ENCODE results near the gene BOLL. TPM values are rescaled to one million over a fixed set of nuclear protein-coding genes. Genes with fewer than 3 reads are reported as not detected.
"Not testable (repeated sequence)": the region's sequence is repeated elsewhere in the genome, so short reads cannot be mapped to it uniquely, and the experiment has no call there.

BOLL gene
- total and polyA plus RNA-seq, 3 experiments from 2014 or later, result not detected

DNA sequence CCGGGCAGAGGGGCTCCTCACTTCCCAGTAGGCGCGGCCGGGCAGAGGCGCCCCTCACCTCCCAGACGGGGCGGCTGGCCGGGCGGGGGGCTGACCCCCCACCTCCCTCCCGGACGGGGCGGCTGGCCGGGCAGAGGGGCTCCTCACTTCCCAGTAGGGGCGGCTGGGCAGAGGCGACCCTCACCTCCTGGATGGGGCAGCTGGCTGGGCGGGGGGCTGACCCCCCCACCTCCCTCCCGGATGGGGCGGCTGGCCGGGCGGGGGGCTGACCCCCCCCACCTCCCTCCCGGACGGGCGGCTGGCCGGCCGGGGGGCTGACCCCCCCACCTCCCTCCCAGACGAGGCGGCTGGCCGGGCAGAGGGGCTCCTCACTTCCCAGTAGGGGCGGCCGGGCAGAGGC is 89.1 kb downstream of the BOLL start:
- H3K27me3 ChIP-seq (ENCODE audit: insufficient read depth, low read length, poor library complexity, severe bottlenecking); H3K36me3 Mint-ChIP-seq; POLR2A ChIA-PET; H3K4me1 ChIP-seq (ENCODE audit: insufficient read depth, low read length); DNase-seq; H3K27ac ChIP-seq (ENCODE audit: low read depth, low read length); CTCF ChIA-PET; H3K9me3 Mint-ChIP-seq; H3K9me3 ChIP-seq (ENCODE audit: low read length); H3K27ac Mint-ChIP-seq; H3K27me3 Mint-ChIP-seq; H3K4me3 ChIP-seq (ENCODE audit: low read length); H3K36me3 ChIP-seq (ENCODE audit: insufficient read depth, low read length); H3K4me3 Mint-ChIP-seq: not testable (repeated sequence)
- peaks cover 15 to 38% (median 37%) of the 10 kb centered on the region in 3 donors for H3K4me1 Mint-ChIP-seq

DNA sequence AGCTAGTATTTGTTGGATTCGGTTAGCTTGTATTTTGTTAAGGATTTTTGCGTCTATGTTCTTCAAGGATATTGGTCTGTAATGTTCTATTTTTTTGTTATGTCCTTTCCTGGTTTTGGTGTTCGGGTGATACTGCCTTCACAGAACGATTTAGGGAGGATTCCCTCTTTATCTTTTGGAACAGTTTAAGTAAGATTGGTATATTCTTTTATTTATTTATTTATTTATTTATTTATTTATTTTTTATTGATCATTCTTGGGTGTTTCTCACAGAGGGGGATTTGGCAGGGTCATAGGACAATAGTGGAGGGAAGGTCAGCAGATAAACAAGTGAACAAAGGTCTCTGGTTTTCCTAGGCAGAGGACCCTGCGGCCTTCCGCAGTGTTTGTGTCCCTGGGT is 89.9 kb downstream of the BOLL start:
- POLR2A ChIA-PET, result interaction anchor here (1.2 kb wide), 1 partner anchor 10 kb away, joined by 4 read pairs; the partner anchor contains the start of gene MARS2
- H3K4me1 Mint-ChIP-seq, result peaks cover 15 to 35% (median 32%) of the 10 kb centered on the region in 3 donors

DNA sequence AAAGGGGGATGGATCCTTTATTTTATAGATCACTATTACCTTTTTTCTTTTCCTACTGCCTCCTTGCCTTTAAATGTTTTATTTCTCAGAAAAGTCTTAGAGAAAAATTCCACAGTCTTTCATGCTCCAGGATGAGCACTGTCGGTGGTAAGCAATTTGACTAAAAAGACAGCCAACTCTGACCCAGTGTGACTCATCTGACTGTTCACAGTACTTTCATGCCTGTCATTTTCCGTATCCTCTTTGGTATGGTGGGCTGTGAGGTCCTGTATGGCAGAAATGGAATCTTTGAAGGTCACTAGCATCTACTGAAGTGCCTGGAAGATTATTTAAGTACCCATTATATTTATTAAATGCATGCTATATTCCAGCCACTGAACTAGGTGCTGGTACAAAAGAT is 107.6 kb downstream of the BOLL start:
- Mint-ChIP-seq H3K27me3 (peaks cover 6 to 27% of the 10 kb centered on the region in 2 donors), H3K9me3 (peaks cover 0 to under 1% (median 0%) of the 10 kb centered on the region in 5 donors), H3K36me3 (no peaks in the 10 kb centered on the region), H3K27ac (no peak overlapping the region), H3K4me1 (no peaks in the 10 kb centered on the region), H3K4me3 (no peak overlapping the region)
- no peaks in the 10 kb centered on the region for H3K9me3 ChIP-seq (ENCODE audit: low read length)
- no peaks in the 10 kb centered on the region for H3K4me1 ChIP-seq (ENCODE audit: insufficient read depth, low read length)
- DNase-seq, result no peak
- no peak overlapping the region for H3K4me3 ChIP-seq (ENCODE audit: low read length)
- CTCF ChIA-PET, result no interaction called here
- H3K36me3 ChIP-seq (ENCODE audit: insufficient read depth, low read length), result no peaks in the 10 kb centered on the region
- H3K27ac ChIP-seq (ENCODE audit: low read depth, low read length), result no peak overlapping the region
- no peaks in the 10 kb centered on the region for H3K27me3 ChIP-seq (ENCODE audit: insufficient read depth, low read length, poor library complexity, severe bottlenecking)
- POLR2A ChIA-PET, result no interaction called here

More for the DNA sequence above, 89.9 kb downstream of the BOLL start:
- H3K4me3 ChIP-seq (ENCODE audit: low read length); H3K27ac ChIP-seq (ENCODE audit: low read depth, low read length); H3K36me3 Mint-ChIP-seq; H3K27me3 Mint-ChIP-seq; H3K4me1 ChIP-seq (ENCODE audit: insufficient read depth, low read length); H3K36me3 ChIP-seq (ENCODE audit: insufficient read depth, low read length); H3K27me3 ChIP-seq (ENCODE audit: insufficient read depth, low read length, poor library complexity, severe bottlenecking); H3K9me3 ChIP-seq (ENCODE audit: low read length); DNase-seq; CTCF ChIA-PET; H3K9me3 Mint-ChIP-seq: not testable (repeated sequence)
- peak overlapping the region in 1 of 8 donors; percentile 31 for H3K27ac Mint-ChIP-seq
- peak overlapping the region in 1 of 7 donors; percentile 18 for H3K4me3 Mint-ChIP-seq

DNA sequence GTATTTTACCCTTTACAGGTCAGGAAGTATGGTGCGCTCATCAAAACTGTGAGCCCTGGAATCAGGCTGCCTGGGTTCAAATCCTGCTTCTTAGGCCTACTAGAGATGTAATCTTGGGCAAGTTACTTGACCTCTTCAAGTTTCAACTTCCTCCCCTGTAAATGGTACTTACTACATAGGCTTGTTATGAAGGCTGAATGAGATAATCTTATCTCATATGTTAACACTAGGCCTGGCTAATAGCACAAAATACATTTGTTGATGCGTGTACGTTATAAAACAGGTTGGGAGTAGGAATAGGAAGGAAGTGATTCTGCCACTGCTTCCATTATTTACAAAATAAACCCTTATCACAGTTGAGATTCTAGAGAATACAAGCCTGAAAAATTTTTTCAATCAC is 108.1 kb downstream of the BOLL start:
- no peak overlapping the region for H3K27ac ChIP-seq (ENCODE audit: low read depth, low read length)
- no peaks in the 10 kb centered on the region for H3K27me3 ChIP-seq (ENCODE audit: insufficient read depth, low read length, poor library complexity, severe bottlenecking)
- no peak overlapping the region for H3K27ac Mint-ChIP-seq
- no peaks in the 10 kb centered on the region for H3K9me3 ChIP-seq (ENCODE audit: low read length)
- no peak overlapping the region for H3K4me3 Mint-ChIP-seq
- no peak overlapping the region for H3K4me3 ChIP-seq (ENCODE audit: low read length)
- H3K36me3 Mint-ChIP-seq, result no peaks in the 10 kb centered on the region
- DNase-seq, result no peak
- ChIA-PET CTCF (no interaction called here), POLR2A (no interaction called here)
- H3K27me3 Mint-ChIP-seq, result peaks cover 6 to 27% of the 10 kb centered on the region in 2 donors
- H3K36me3 ChIP-seq (ENCODE audit: insufficient read depth, low read length), result no peaks in the 10 kb centered on the region
- no peaks in the 10 kb centered on the region for H3K4me1 ChIP-seq (ENCODE audit: insufficient read depth, low read length)
- H3K4me1 Mint-ChIP-seq, result no peaks in the 10 kb centered on the region
- no peaks in the 10 kb centered on the region for H3K9me3 Mint-ChIP-seq

Other genes with a start within 250 kb of the BOLL start
- under 1 TPM in 1 of 2 experiments, not detected in 1; 0.09 TPM for gene RFTN2, start 109.7 kb downstream of the BOLL start, total RNA-seq
- gene RFTN2, start 109.7 kb downstream of the BOLL start, polyA plus RNA-seq, result 0.06 TPM
- 10 to 100 TPM; 27.1 to 27.9 TPM for gene MARS2, start 80.0 kb downstream of the BOLL start, total RNA-seq
- gene MARS2, start 80.0 kb downstream of the BOLL start, polyA plus RNA-seq, result 8.5 TPM
- gene PLCL1, start 19.3 kb upstream of the BOLL start, total RNA-seq, result under 1 TPM; 0.70 to 0.71 TPM
- 2.0 TPM for gene PLCL1, start 19.3 kb upstream of the BOLL start, polyA plus RNA-seq

All from CD8-positive, alpha-beta memory T cell (primary cell).